Stimulated activated CD8-positive, alpha-beta memory T cell treated with anti-CD3 and anti-CD28 coated beads, Interleukin-2, amount 100 ng/mL, for 48 hours (primary cell): ENCODE measurements around the gene PLGLB2.
"Not testable (repeated sequence)": the region's sequence is repeated elsewhere in the genome, so short reads cannot be mapped to it uniquely, and the experiment has no call there.

Experiments
- DNase-seq, 2 donors: peaks; one replicate each; pipeline ENCODE4 v3.0.0-alpha.2; 2020; ENCODE audit warnings: low read depth in 2 of 2

Gene PLGLB2

GRCh38 chr2:87747791-87748190, at the start of gene PLGLB2:
PLGLB2 (plus strand) TSS chr2:87748087; CDS start chr2:87748154, 67 bp downstream.
- DNase-seq, result not testable (repeated sequence)

- DNase-seq, result not testable (repeated sequence)
These were observed 43.1 kb upstream of the PLGLB2 start for GRCh38 chr2:87704572-87705323.

GRCh38 chr2:87708368-87708767, 39.5 kb upstream of the PLGLB2 start:
- not testable (repeated sequence) for DNase-seq

GRCh38 chr2:87727940-87728599, 19.8 kb upstream of the PLGLB2 start:
- not testable (repeated sequence) for DNase-seq

- DNase-seq, result not testable (repeated sequence)
These were observed 7.0 kb upstream of the PLGLB2 start for GRCh38 chr2:87740928-87741327.

GRCh38 chr2:87742393-87743108, 5.3 kb upstream of the PLGLB2 start:
- not testable (repeated sequence) for DNase-seq

GRCh38 chr2:87743638-87744037, 4.2 kb upstream of the PLGLB2 start:
- DNase-seq, result not testable (repeated sequence)

- DNase-seq, result not testable (repeated sequence)
These were observed 2.4 kb upstream of the PLGLB2 start for GRCh38 chr2:87745353-87745951.

- DNase-seq, result not testable (repeated sequence)
These were observed 637 bp downstream of the PLGLB2 start for GRCh38 chr2:87748524-87748923.

GRCh38 chr2:87750560-87750959, 2.7 kb downstream of the PLGLB2 start:
- not testable (repeated sequence) for DNase-seq

GRCh38 chr2:87754759-87755158, 6.9 kb downstream of the PLGLB2 start:
- DNase-seq, result not testable (repeated sequence)
